Neuron (in vitro differentiated cells): ENCODE measurements around the gene ZBP1.

Source experiments
- H2AFZ ChIP-seq: one replicate; pipeline ENCODE4 v1.6.1; 2013; ENCODE audit warnings: low read depth, mild to moderate bottlenecking, inconsistent platforms, low read length, moderate library complexity
- H3K27me3 ChIP-seq: one replicate; pipeline ENCODE4 v1.6.1; 2013; ENCODE audit warnings: low read length; ENCODE audit not compliant: insufficient read depth
- H3K36me3 ChIP-seq: one replicate; pipeline ENCODE4 v1.6.1; 2013; ENCODE audit warnings: low read length; ENCODE audit not compliant: insufficient read depth
- H3K4me1 ChIP-seq: one replicate; pipeline ENCODE4 v1.6.1; 2013; ENCODE audit warnings: low read length; ENCODE audit not compliant: insufficient read depth
- H3K4me3 ChIP-seq: 2 replicates; pipeline ENCODE4 v1.5.1; 2013; ENCODE audit warnings: mild to moderate bottlenecking, low read length, moderate library complexity
- H3K9me3 ChIP-seq: one replicate; pipeline ENCODE4 v1.6.1; 2013; ENCODE audit warnings: low read length

Gene ZBP1, protein sequence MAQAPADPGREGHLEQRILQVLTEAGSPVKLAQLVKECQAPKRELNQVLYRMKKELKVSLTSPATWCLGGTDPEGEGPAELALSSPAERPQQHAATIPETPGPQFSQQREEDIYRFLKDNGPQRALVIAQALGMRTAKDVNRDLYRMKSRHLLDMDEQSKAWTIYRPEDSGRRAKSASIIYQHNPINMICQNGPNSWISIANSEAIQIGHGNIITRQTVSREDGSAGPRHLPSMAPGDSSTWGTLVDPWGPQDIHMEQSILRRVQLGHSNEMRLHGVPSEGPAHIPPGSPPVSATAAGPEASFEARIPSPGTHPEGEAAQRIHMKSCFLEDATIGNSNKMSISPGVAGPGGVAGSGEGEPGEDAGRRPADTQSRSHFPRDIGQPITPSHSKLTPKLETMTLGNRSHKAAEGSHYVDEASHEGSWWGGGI

DNA sequence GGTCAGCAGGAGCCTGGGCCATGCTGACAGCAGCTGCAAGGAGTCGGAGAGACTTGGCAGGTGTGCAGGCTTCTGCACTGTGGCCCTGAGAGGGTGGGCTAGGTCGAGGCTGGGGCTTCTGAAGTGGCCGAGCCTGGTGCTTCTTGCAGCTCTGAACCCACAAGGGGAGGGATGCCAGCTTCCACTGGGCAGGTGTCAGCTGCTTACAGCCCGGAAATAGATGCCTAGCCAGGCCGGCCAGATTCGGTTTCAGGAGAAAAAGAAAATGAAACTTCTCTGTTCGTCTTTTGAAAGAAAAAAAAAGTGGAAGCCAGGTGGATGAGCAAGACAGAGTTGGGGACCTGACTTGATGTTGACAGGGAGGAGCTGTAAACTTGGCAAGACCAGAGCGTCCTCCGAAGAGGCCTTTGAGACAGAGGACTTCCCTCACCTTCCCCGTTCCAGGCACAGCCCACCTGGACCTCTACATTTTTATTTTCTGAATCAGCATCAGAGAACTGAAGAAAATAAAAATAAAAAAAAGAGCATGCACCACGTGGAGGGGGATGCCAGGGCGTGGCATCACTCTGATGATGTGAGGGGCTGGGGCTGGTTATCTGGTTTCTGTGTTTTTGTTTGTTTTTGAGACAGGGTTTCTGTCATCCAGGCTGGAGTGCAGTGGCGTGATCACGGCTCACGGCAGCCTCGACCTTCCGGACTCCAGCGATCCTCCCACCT, at the start of gene ZBP1:
ZBP1 (minus strand) TSS at position 153 of the 717 bp plus-strand sequence; CDS start at position 22, 131 bp downstream.
- peaks cover 17% of the 10 kb centered on the region for H3K27me3 ChIP-seq
- no peaks in the 10 kb centered on the region for H3K4me1 ChIP-seq
- H2AFZ ChIP-seq: no peak within 1 kb of the TSS
- no peaks in the 10 kb centered on the region for H3K36me3 ChIP-seq
- no peaks in the 10 kb centered on the region for H3K9me3 ChIP-seq
- H3K4me3 ChIP-seq: no peak within 1 kb of the TSS

DNA sequence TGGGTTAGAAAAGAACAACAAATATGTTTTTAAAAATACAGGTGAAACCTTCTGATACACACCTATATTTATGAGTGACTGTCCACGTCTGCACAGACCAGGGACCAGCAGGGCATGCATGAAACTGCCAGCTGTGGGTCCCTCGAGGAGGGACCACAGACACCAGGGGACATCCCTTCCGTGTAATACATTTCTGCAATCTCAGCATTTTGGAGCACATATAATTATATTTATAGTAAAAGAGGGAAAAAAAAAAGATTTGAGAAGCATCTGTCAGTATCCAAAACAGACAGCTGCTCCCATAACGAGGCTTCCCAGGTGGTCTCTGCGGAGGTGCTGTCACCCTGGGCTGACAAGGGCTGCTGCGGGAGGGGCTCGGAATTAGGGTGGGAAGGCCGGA, 49.4 kb upstream of the ZBP1 start:
- H3K4me3 ChIP-seq: no peak overlapping the region
- H3K27me3 ChIP-seq: no peaks in the 10 kb centered on the region
- no peaks in the 10 kb centered on the region for H3K9me3 ChIP-seq
- H2AFZ ChIP-seq: no peak overlapping the region
- no peaks in the 10 kb centered on the region for H3K36me3 ChIP-seq
- peaks cover 7% of the 10 kb centered on the region for H3K4me1 ChIP-seq

DNA sequence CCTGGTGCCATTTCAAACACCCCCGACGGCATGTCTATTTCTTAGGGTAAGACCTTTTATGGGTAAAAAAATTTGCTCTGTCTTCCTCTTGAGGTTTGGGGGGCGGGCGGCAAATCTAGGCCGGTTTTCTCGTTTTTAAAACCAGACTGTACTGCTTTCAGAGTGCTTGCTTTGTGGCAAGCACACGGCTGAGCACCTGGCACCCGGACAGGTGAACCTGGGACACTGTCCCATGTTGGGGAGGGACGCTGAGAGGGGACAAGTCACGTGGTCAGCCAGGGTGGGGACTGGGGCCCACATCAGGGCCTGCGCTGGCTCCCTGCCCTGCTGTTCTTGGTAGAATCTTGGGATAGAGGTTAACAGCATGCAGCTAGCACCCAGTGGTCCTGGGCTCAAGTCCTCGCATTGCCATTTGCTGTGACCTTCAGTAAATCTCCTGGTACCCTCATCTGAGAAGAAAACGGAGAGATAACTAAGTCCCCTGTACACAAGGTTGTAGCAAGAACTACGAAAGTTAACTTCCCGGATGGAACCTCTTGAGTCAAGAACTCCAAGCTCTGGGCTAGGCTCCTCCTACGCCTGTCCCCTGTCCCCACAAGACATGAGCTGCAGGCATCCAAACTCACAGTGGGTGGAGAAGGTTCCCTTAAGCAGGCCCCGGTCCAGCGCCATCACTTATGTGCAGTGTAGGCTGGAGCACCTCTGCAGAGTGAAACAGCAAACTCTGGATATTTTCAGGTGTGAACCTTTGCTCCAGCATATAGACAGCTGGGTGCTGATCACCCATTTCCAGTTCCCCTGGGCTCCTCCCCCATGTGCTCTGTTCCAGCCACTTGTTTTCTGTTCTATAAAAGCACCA, 47.9 kb upstream of the ZBP1 start:
- Histone ChIP-seq H3K36me3 (no peaks in the 10 kb centered on the region), H3K4me1 (peaks cover 7% of the 10 kb centered on the region), H3K27me3 (no peaks in the 10 kb centered on the region), H2AFZ (no peak overlapping the region), H3K4me3 (no peak overlapping the region), H3K9me3 (no peaks in the 10 kb centered on the region)

DNA sequence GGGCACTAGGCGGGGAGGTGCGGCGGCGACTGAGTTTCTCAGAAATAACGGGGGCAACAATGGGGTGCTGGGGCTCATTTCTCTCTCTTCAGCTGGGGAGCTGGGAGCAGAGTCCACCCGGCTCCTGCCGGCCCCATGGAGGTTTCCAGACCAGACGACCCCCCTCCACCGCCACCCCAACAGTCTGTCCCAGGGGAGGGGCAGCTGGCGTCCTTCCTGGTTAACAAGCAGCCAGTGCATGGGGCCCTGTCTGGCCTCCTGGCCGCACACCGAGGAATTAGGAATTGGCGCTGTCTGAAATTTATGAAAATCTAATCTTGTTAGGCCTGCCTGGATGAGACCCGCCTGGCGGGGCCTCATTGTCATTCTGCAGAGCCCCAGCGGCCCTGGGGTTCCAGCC, 47.2 kb upstream of the ZBP1 start:
- H3K4me3 ChIP-seq: no peak overlapping the region
- H3K4me1 ChIP-seq: peaks cover 5% of the 10 kb centered on the region
- H3K36me3 ChIP-seq: no peaks in the 10 kb centered on the region
- H3K9me3 ChIP-seq: no peaks in the 10 kb centered on the region
- no peak overlapping the region for H2AFZ ChIP-seq
- H3K27me3 ChIP-seq: no peaks in the 10 kb centered on the region

DNA sequence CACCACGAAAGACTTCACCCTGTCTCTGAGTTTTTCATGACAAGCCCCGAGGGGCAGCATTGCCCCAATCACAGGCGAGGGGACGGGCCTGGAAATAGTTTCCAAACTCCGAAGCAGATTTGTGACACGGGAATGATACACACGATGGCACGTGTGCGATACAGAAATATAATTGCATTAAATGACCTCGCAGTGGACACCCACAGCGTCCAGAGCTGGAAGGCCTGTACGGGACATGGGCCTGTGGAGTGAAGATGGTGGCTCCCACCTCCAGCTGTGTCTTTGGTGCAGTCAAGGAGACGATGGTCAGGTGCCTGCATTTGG, 46.6 kb upstream of the ZBP1 start:
- Histone ChIP-seq H3K9me3 (no peaks in the 10 kb centered on the region), H3K36me3 (no peaks in the 10 kb centered on the region), H3K4me1 (peaks cover 5% of the 10 kb centered on the region), H2AFZ (no peak overlapping the region), H3K27me3 (no peaks in the 10 kb centered on the region), H3K4me3 (no peak overlapping the region)

DNA sequence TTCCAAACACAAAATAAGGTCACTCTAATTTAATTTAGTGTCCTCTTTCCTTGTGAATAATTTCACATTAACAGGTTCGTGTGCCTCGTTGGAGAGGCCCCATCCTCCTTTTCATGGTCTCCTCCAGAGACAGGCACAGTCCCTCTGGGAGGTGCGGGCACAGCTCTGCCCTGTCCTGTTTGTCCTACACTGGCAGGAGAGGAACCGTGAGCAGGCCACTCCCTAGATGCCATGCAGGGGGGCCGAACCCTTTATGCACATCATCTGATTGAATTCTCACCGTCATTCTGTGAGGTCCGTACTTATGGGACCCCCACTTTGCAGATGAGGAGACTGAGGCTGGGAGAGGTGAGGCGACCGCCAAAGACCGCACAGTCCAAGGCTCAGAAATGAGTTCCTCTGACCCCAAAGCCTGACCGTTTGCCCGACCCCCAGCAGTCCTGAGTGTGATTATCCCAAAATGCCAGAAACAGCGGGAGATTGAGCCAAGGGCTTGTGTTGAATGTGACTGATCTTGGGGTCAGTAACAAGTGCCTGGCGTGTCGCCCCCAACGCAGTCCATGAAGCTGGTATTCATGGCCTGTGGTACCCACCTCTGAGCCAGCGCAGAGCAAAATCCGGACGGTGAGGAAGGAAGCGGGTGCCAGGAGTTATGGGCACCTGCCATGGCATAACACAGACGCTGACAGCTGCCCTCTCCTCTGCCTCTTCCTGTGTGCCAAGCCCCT, 46.0 kb upstream of the ZBP1 start:
- no peaks in the 10 kb centered on the region for H3K9me3 ChIP-seq
- H3K4me3 ChIP-seq: no peak overlapping the region
- no peak overlapping the region for H2AFZ ChIP-seq
- H3K27me3 ChIP-seq: no peaks in the 10 kb centered on the region
- H3K36me3 ChIP-seq: no peaks in the 10 kb centered on the region
- peaks cover 2% of the 10 kb centered on the region for H3K4me1 ChIP-seq

DNA sequence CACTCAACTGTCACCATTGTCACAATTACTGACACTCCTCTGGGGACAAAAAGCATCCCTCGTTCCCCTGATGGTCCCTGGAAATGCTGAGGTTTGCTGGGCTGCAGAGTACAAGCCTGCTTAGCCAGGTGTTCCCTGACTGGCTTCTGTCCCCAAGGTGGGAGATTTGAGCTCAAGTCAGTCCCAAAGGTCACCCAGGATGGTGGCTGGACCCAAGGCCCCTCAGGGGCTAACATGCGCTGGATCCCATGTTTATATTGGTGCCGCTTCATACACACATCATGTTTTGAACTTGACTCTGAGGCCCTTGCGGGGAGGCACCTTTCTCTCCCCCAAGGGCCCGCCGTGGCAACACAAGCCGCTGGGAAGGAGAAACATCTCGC, 45.4 kb upstream of the ZBP1 start:
- no peaks in the 10 kb centered on the region for H3K9me3 ChIP-seq
- H3K4me3 ChIP-seq: no peak overlapping the region
- peaks cover 2% of the 10 kb centered on the region for H3K4me1 ChIP-seq
- H3K36me3 ChIP-seq: no peaks in the 10 kb centered on the region
- H2AFZ ChIP-seq: no peak overlapping the region
- H3K27me3 ChIP-seq: no peaks in the 10 kb centered on the region

DNA sequence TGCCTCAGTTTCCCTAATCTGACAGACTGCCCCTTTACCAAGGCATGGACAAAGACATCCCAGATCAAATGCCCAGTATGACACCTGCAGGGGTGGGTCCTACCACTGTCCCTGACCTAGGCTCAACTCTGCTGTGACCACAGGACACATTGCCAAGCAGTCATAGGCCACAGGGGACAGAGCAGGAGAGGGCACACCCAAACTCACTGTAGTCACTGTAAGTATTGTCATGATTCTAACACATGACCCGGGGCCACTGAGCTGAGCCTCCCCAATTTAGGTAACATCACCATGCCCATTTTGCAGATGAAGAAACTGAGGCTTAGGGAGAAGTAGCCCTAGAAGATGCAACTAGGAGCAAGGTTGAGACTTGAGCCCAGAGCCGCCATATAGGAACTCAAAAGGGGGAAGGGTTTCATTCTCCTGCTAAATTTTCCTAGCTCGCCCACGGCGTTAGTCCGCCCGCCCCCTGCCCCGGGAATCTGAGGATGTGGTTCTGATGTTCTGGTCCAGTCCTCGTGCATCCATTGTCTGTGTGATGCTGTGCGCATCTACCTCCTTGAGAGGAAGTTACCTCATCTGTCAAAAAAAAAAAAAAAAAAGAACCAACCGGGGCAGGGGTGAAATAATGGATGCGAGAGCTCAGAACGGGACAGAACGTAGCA, 44.8 kb upstream of the ZBP1 start:
- Histone ChIP-seq H3K27me3 (no peaks in the 10 kb centered on the region), H2AFZ (no peak overlapping the region), H3K36me3 (no peaks in the 10 kb centered on the region), H3K4me1 (peaks cover 2% of the 10 kb centered on the region), H3K4me3 (no peak overlapping the region), H3K9me3 (no peaks in the 10 kb centered on the region)

DNA sequence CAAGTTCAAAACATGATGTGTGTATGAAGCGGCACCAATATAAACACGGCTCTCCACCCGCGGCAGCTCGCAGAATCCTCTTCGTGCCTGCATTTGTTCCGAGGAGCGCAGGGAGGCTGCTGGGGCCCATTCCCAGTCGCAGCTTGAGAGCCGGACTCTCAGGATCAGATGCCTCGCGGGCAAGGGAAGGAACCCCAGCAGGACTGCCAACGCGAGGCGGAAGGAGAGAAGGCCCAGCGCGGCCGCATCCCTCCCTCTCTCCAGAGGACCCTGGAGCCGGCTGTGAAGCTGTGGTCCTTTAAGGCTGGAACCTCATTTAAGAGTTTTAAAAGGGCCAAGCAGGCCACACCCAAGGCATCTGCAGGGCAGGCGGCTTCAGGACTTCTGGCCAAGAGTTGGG, 44.2 kb upstream of the ZBP1 start:
- no peak overlapping the region for H2AFZ ChIP-seq
- H3K4me1 ChIP-seq: peaks cover 2% of the 10 kb centered on the region
- H3K27me3 ChIP-seq: no peaks in the 10 kb centered on the region
- H3K9me3 ChIP-seq: no peaks in the 10 kb centered on the region
- no peaks in the 10 kb centered on the region for H3K36me3 ChIP-seq
- H3K4me3 ChIP-seq: no peak overlapping the region

DNA sequence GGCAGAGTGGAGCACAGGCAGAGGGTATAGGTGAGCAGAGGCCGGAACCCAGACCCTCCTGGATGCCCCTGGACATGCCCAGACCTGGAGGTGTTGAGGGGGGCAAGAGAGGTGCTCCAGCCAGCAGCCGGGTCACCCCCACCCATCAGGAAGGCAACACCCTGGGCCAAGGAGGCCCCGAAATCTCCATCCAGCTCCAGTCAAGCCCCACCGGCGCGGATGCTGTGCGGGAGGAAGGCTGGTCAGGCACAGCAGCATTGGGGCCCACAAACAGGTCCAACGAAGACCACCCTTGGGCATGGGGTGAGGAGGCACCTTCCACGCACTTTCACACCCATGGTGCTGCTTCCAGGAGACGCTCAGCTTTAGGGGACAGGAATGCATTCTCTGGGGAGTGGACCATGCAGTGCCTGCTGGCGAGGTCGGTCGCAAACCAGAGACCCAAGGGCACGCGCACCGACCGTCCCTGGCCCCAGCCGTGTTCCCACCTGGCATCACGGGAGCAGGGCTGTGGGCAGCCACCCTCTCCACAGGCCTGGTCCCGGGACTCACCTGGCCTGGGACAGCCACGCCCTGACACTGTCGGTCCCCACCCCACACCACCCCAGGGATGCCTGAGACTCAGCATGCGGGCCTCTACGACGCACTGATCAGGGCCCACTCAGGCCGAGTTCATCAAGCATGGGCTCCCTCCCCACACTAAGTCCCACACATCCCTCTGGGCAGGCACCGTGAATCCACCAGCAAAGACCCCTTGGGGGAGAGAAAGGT, 43.6 kb upstream of the ZBP1 start:
- H3K4me1 ChIP-seq: peaks cover 2% of the 10 kb centered on the region
- peaks cover 2% of the 10 kb centered on the region for H3K36me3 ChIP-seq
- H3K27me3 ChIP-seq: no peaks in the 10 kb centered on the region
- no peak overlapping the region for H2AFZ ChIP-seq
- no peak overlapping the region for H3K4me3 ChIP-seq
- no peaks in the 10 kb centered on the region for H3K9me3 ChIP-seq

DNA sequence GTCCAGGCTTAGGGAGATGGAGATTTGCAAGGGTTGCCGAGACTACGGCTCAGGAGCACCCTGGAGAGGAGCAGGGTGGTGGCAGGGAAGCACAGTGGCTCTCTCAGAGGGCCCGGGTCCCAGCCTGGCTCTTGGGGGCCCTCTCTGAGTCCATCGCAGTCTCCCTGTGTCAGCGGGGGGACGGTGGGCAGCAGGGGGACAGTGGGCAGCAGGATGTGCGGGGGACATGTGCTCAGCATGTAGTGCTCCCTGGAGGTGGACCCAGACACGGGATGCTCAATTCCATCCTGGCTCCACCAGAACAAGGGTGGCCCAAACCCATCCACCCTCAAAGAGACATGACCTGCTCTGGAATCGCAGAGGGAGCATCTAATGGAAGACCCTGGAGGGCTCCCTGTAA, 43.0 kb upstream of the ZBP1 start:
- no peaks in the 10 kb centered on the region for H3K9me3 ChIP-seq
- H3K4me1 ChIP-seq: no peaks in the 10 kb centered on the region
- no peak overlapping the region for H3K4me3 ChIP-seq
- H2AFZ ChIP-seq: no peak overlapping the region
- peaks cover 6% of the 10 kb centered on the region for H3K36me3 ChIP-seq
- no peaks in the 10 kb centered on the region for H3K27me3 ChIP-seq
